GM21526 (cell line): ENCODE results near the gene ATP6V0B.
A peak's percentile ranks its signal among the peaks of the same experiment; 100 is the strongest.

Experiments used
- ATAC-seq: cut with Tn5 transposase; IDR thresholded peaks from one replicate; pipeline ENCODE4 v1.9.1; 2021; ENCODE audit warnings: moderate library complexity; ENCODE audit not compliant: unreplicated experiment, low FRiP score

ATP6V0B gene

DNA sequence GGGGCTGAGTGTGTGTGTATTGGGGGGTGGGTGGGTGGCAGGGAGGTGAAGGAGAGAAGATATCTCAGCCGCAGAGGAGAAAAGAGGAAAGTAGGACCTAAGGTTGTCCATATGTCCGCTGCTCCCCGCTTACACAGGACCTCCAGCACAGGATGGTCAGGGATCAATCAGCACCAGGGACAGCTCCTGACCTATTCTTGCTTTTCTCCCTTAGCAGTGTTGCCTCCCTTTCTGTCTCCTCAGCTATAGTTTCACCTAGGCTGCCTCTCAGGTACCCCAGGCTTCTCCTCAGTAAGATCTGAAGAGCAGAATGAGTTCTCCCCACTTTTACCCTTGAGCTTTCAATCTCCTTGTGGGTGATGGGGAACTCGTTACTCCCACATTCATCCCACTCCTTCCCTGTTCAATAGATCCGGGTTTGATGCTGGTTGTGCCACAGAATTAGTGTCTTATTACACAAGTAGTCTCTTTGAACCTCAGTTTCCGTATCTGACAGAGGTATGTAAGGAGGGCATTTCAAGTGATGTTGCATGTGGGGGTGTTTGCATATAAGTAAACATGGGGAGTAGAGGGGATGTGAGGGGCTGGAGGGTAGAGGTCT, 6.3 kb upstream of the ATP6V0B start:
- no peak for ATAC-seq

GRCh38 chr1:43969416-43969745, 5.4 kb upstream of the ATP6V0B start:
- no peak for ATAC-seq

- ATAC-seq, result peak; percentile 73
Observed at GRCh38 chr1:43969746-43970466, 4.9 kb upstream of the ATP6V0B start, which contains the start of gene DPH2. Gene DPH2 (plus strand): TSS chr1:43970010. CDS start chr1:43970176, 166 bp downstream.

DNA sequence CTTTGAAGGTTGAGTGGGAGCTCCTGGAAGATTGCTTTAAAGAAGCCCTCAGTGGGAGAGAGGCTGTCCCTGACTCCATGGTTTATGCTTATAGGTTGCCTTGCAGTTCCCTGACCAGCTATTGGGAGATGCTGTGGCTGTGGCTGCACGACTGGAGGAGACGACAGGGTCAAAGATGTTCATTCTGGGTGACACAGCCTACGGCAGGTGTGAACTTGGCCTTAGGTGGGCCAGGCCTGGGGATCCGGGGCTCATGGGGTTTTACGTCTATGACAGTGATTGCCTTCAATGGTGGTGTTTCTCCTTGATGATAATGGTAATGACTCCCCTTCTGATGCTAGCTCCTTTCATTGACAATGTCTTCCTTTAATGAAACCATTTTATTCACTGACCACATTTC, 4.3 kb upstream of the ATP6V0B start:
- no peak for ATAC-seq

DNA sequence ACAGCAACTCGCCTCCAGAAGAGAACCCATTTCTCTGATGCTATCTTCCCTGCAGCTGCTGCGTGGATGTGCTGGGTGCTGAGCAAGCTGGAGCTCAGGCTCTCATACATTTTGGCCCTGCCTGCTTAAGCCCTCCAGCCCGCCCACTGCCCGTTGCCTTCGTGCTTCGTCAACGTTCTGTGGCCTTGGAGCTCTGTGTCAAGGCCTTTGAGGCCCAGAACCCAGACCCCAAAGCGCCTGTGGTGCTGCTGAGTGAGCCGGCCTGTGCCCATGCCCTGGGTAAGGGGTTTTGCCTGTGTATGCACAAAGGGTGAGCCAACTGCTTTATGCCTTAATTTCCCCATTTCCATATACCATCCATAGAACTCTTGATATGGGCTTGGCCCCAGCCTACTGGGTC, 3.8 kb upstream of the ATP6V0B start:
- ATAC-seq, result no peak

DNA sequence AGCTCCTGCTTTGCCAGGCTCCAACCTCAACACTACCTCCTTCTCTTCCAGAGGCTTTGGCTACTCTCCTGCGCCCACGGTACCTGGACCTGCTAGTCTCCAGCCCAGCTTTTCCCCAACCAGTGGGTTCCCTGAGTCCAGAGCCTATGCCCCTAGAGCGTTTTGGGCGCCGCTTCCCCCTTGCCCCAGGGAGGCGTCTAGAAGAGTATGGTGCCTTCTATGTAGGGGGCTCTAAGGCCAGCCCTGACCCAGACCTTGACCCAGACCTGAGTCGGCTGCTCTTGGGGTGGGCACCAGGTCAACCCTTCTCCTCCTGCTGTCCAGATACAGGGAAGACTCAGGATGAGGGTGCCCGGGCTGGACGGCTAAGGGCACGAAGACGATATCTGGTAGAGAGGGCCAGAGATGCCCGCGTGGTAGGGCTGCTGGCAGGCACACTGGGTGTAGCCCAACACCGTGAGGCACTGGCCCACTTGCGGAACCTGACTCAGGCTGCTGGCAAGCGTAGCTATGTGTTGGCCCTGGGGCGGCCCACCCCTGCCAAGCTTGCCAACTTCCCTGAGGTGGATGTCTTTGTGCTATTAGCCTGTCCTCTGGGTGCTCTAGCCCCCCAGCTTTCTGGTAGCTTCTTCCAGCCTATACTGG, 3.3 kb upstream of the ATP6V0B start:
- ATAC-seq, result no peak

GRCh38 chr1:43973981-43974442, 748 bp upstream of the ATP6V0B start:
- no peak for ATAC-seq

- ATAC-seq, result no peak
Observed at GRCh38 chr1:43975249-43975961, 645 bp downstream of the ATP6V0B start.

GRCh38 chr1:43976045-43976444, 1.3 kb downstream of the ATP6V0B start:
- no peak for ATAC-seq

- no peak for ATAC-seq
Observed at GRCh38 chr1:43976890-43977289, 2.1 kb downstream of the ATP6V0B start.

DNA sequence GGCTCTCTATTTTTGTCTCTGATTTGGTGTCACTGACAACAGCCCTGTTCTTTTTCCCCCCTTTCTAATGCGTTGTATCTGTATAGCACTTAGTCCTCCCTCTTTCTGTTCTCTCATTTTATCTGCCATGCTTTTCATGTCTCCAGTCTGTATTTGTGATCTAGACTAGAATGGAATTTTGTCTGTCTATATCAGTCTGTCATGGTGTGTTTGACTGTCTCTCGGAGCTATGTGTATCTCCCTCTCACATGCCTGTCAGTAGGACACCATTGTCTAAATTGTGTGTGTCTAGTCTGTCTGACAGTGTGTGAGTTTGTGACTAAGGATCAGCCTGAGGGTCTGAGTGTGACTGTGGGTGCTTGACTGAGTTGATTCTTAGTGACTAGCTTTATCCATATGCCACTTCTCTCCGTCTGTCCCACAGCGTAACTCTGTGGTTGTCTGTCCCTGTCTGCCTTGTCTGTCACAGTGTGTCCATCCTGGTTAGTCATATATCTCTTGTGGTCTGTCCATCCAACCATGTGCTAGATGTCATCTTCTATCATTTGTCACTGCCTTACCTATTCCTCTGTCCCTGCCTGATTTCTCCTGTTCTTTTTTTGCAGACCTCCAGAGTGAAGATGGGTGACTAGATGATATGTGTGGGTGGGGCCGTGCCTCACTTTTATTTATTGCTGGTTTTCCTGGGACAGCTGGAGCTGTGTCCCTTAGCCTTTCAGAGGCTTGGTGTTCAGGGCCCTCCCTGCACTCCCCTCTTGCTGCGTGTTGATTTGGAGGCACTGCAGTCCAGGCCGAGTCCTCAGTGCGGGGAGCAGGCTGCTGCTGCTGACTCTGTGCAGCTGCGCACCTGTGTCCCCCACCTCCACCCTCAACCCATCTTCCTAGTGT, 2.9 kb downstream of the ATP6V0B start:
- no peak for ATAC-seq

GRCh38 chr1:43978264-43978550, 3.4 kb downstream of the ATP6V0B start:
- no peak for ATAC-seq

DNA sequence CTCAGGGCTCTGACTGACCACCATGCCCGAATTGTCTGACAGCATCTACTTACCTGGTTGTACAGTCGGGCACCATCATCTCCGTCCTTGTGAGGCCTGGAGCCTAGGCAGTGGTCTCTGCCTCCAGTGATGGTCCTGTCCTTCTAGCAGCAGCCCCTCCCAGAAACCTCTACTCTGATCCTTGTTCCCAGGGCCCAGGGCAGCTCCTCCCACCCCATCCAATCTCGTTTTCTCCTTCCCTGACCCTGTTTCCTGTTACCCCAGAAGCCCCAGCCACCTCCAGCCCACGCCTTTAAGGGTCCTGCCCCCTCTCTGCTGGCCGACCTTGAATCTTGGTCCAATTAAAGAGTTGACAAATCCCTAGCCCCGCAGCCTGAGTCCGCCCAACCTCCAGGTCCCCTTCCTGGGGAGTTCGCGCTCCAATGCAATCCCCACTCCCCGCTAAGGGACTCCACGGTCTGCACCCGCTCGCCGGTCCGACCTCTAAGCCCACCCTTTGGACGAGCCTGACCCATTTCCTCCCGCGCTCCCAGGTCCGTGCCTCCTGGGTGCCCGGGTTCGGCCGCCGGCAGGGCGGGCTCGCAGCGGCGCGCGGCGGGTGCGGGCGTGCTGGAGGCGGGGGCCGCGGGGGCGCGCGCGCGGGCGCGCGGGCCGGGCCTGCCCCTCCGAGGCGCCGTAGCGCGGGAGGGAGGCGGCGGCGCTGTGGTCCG, 3.9 kb downstream of the ATP6V0B start, which contains the start of gene B4GALT2:
B4GALT2 (plus strand) TSS at position 660 of the 710 bp plus-strand sequence. CDS start 1,951 bp downstream, outside the sequence.
- no peak for ATAC-seq

DNA sequence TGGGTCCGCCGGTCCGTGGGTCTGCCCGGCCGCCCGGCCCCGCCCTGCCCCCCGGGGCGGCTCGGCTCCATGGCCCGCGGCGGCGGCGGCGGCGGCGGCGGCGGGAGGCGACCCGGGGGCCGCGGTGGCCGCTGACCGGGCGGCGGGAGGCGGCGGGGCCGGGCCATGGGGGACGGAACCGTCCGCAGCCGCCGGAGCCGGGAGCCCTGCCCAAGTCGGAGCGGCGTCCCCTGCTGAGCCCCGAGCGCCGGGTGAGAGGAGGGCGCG, 4.4 kb downstream of the ATP6V0B start:
- ATAC-seq, result no peak

DNA sequence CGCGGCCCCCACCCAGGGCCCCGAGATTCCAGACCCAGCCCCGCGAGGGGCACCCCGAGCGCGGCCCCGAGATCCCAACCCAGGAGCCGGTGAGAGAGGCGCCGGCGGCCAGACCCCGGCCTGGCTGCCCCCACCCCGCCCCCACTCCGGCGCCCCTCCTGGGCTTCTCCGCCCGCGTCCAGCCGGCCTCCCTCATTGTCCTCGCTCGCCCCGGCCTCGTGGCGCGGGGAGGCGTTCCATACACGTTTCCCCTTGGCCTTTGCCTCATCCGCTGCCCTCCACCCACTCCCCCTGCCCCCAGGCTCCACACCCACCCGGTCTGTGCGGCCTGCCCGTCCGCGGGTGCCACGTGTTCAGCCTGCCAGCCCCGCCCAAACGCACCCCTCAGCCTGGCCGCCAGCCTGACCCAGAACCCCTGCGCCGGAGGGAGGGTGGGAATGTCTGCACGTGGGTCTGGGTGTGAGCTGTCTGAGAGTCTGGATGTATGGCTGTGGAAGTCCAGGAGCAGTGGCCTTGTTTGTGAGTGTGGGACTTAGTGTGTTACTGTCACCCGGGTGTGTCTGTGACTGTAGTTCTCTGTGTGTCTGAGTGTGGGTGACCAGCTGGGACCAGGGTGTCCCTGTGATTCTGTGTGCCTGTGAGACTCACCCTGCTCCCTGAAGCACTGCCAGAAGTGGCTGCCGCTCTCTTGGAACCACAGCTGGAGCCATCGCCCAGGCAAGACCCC, 4.9 kb downstream of the ATP6V0B start:
- no peak for ATAC-seq

DNA sequence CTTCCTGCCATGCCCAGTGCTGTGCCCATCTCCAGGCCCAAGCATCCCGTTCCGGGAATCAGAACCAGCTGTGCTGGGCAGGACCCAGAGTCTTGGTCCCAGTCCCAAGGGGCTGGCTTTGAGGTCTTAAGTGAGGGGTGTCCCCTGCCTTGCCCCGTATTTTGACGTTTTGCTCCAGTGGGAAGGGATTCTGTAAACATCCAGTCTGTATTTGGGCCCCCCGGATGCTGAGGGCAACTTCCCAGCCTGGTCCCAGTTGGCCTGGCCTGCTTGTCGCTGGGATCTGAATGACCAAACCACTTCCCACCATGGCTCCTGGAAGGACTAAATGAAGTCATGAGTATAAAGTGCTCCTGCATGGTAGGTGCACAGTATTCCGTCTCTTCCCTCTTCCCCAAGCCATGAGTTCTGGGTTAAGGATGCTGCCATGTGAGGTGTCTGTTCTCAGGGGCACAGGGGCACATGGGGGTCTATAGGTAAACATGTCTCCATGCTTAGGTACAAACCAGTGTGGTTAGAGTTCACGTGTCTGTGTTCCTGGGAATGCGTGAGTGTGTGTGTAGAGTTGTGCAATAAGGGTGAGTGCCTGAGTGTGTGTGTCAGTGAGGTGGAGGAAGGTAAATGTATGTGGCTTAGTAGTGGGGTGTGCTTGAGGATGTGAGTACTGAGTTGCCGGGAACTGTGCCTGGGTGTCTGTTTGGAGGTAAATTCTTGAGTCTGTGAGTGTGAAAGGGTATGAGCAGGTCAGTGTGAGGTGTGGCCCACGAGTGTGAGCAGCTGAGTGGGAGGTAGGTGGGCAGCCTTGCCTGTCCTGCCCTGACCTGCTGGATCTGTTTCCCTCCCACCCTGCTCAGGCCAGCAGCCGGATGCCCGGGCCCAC, 5.7 kb downstream of the ATP6V0B start:
- no peak for ATAC-seq

- ATAC-seq, result no peak
Observed at GRCh38 chr1:43981135-43981491, 6.4 kb downstream of the ATP6V0B start.

DNA sequence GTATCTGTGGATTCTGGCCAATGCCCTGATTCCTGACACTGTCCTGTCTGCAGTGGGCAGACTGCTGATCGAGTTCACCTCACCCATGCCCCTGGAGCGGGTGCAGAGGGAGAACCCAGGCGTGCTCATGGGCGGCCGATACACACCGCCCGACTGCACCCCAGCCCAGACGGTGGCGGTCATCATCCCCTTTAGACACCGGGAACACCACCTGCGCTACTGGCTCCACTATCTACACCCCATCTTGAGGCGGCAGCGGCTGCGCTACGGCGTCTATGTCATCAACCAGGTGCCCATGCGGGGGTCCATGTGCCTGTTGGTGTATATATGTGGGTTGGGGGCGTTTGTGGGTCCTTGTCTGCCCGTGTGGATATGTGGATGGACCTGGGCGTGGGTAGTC, 6.9 kb downstream of the ATP6V0B start:
- ATAC-seq, result no peak
